Neuronal stem cell (in vitro differentiated cells): ENCODE data around the gene TMEM98.

ENCODE experiments used
- DNase-seq: peaks from one replicate; pipeline ENCODE4 v3.0.0-alpha.2; 2013; ENCODE audit warnings: low spot score
- H2AFZ ChIP-seq: one replicate; pipeline ENCODE4 v1.6.1; 2013; ENCODE audit warnings: mild to moderate bottlenecking, low read length, inconsistent platforms
- H2AK5ac ChIP-seq: 2 replicates; pipeline ENCODE4 v1.6.1; 2013; ENCODE audit warnings: low read depth, mild to moderate bottlenecking, inconsistent platforms, low read length, moderate library complexity, mixed read lengths
- H2BK120ac ChIP-seq: 2 replicates; pipeline ENCODE4 v1.6.1; 2013; ENCODE audit warnings: low read depth, mild to moderate bottlenecking, inconsistent platforms, low read length, moderate library complexity, mixed read lengths
- H2BK12ac ChIP-seq: one replicate; pipeline ENCODE4 v1.6.1; 2013; ENCODE audit warnings: low read length, inconsistent platforms
- H2BK15ac ChIP-seq: 2 replicates; pipeline ENCODE4 v1.6.1; 2013; ENCODE audit warnings: mild to moderate bottlenecking, low read length, inconsistent platforms, mixed read lengths
- H2BK5ac ChIP-seq: one replicate; pipeline ENCODE4 v1.6.1; 2013; ENCODE audit warnings: inconsistent platforms, mild to moderate bottlenecking, low read length, moderate library complexity
- H3K14ac ChIP-seq: one replicate; pipeline ENCODE4 v1.6.1; 2013; ENCODE audit warnings: low read length, inconsistent platforms
- H3K18ac ChIP-seq: 2 replicates; pipeline ENCODE4 v1.6.1; 2013; ENCODE audit warnings: low read length, inconsistent platforms
- H3K23ac ChIP-seq: 2 replicates; pipeline ENCODE4 v1.6.1; 2013; ENCODE audit warnings: low read depth, mild to moderate bottlenecking, mixed read lengths, low read length, inconsistent platforms; ENCODE audit not compliant: poor library complexity
- H3K27ac ChIP-seq: replicated peaks from 3 replicates; pipeline ENCODE4 v1.5.1; 2013; ENCODE audit warnings: low read length, inconsistent platforms
- H3K27me3 ChIP-seq, 3 experiments: 2 replicates each; pipeline ENCODE4 v1.6.1; 2013; ENCODE audit warnings: low read length in 3 of 3, mild to moderate bottlenecking in 2 of 3, inconsistent platforms in 1 of 3, low read depth in 1 of 3, mixed read lengths in 1 of 3, moderate library complexity in 1 of 3; ENCODE audit not compliant: control insufficient read depth in 3 of 3, insufficient read depth in 3 of 3
- H3K36me3 ChIP-seq, 2 donors: replicated peaks in 1 of 2; 2 replicates each; pipeline ENCODE4 v1.6.1; 2013; ENCODE audit warnings: low read length in 2 of 2; ENCODE audit not compliant: control insufficient read depth in 2 of 2, insufficient read depth in 2 of 2
- H3K4ac ChIP-seq: 2 replicates; pipeline ENCODE4 v1.6.1; 2013; ENCODE audit warnings: inconsistent platforms, mild to moderate bottlenecking, low read length, moderate library complexity
- H3K4me1 ChIP-seq, 2 donors: 1 replicate in 1 of 2; 2 replicates in 1 of 2; pipeline ENCODE4 v1.6.1; 2013; ENCODE audit warnings: low read length in 2 of 2, low read depth in 1 of 2; ENCODE audit not compliant: control insufficient read depth in 2 of 2, insufficient read depth in 1 of 2
- H3K4me2 ChIP-seq: one replicate; pipeline ENCODE4 v1.6.1; 2013; ENCODE audit warnings: mild to moderate bottlenecking, low read length, inconsistent platforms; ENCODE audit not compliant: insufficient read depth, poor library complexity, severe bottlenecking
- H3K4me3 ChIP-seq, 2 donors: 2 replicates each; pipeline ENCODE4 v1.5.1; 2013; ENCODE audit warnings: low read length in 2 of 2, mild to moderate bottlenecking in 2 of 2, inconsistent platforms in 1 of 2, moderate library complexity in 1 of 2
- H3K79me1 ChIP-seq: one replicate; pipeline ENCODE4 v1.6.1; 2013; ENCODE audit warnings: low read depth, mild to moderate bottlenecking, inconsistent platforms, low read length, moderate library complexity
- H3K9ac ChIP-seq: one replicate; pipeline ENCODE4 v1.6.1; 2013; ENCODE audit warnings: mild to moderate bottlenecking, low read depth, low read length, inconsistent platforms; ENCODE audit not compliant: poor library complexity
- H3K9me3 ChIP-seq, 2 donors: replicated peaks in 1 of 2; 2 replicates each; pipeline versions ENCODE3 to v1.6.1; 2013; ENCODE audit warnings: low read length in 2 of 2, mild to moderate bottlenecking in 2 of 2, inconsistent platforms in 1 of 2, low read depth in 1 of 2, mixed read lengths in 1 of 2, moderate library complexity in 1 of 2; ENCODE audit not compliant: control insufficient read depth in 2 of 2, insufficient read depth in 1 of 2
- H4K8ac ChIP-seq: one replicate; pipeline ENCODE4 v1.6.1; 2013; ENCODE audit warnings: low read depth, mild to moderate bottlenecking, inconsistent platforms, low read length, moderate library complexity
- H4K91ac ChIP-seq: one replicate; pipeline ENCODE4 v1.6.1; 2013; ENCODE audit warnings: low read length, low read depth, mild to moderate bottlenecking, inconsistent platforms; ENCODE audit not compliant: poor library complexity
- WGBS, 2 donors: extraction: QIAGEN DNeasy Blood & Tissue Kit; methylation state at CpG; one replicate each; pipeline ENCODE4 v1.1.7; 2013; ENCODE audit warnings: missing lambda C conversion rate in 2 of 2, mixed read lengths in 1 of 2; ENCODE audit not compliant: insufficient read length in 2 of 2, insufficient replicate concordance in 1 of 2; ENCODE audit errors: extremely low coverage in 2 of 2; 5-methylcytosine and 5-hydroxymethylcytosine counted together

Gene TMEM98

GRCh38 chr17:32909787-32910369 lies 18.1 kb upstream of the TMEM98 start:
- no CpG with 5 or more reads among the region's 4 CpGs for WGBS, 2 donors
- H3K27ac ChIP-seq, result no peak overlapping the region
- peaks cover 0 to 6% (median 0%) of the 10 kb centered on the region in 3 experiments for H3K27me3 ChIP-seq

GRCh38 chr17:32910769-32911168 lies 17.2 kb upstream of the TMEM98 start:
- Histone ChIP-seq H3K79me1 (no peaks in the 10 kb centered on the region), H3K23ac (no peak overlapping the region), H3K14ac (no peak overlapping the region), H2AFZ (no peak overlapping the region), H3K27me3 (peaks cover 0 to 15% (median 0%) of the 10 kb centered on the region in 3 experiments), H2BK5ac (no peak overlapping the region), H3K4me3 (no peak overlapping the region), H3K9ac (no peak overlapping the region), H3K18ac (no peak overlapping the region), H4K91ac (no peak overlapping the region), H3K9me3 (no peaks in the 10 kb centered on the region), H2BK120ac (no peak overlapping the region), H4K8ac (no peak overlapping the region), H2BK12ac (no peak overlapping the region), H3K36me3 (no peaks in the 10 kb centered on the region), H2BK15ac (no peak overlapping the region), H2AK5ac (no peak overlapping the region), H3K4ac (no peak overlapping the region), H3K27ac (no peak overlapping the region), H3K4me1 (peaks cover 3 to 4% of the 10 kb centered on the region in 2 donors), H3K4me2 (no peak overlapping the region)
- no peak for DNase-seq
- WGBS, 2 donors, result no CpG with 5 or more reads among the region's 3 CpGs

More at GRCh38 chr17:32909787-32910369, 18.1 kb upstream of the TMEM98 start:
- Histone ChIP-seq H2BK12ac (no peak overlapping the region), H4K91ac (no peak overlapping the region), H3K4me3 (no peak overlapping the region), H2BK5ac (no peak overlapping the region), H3K4me1 (peaks cover 3 to 4% of the 10 kb centered on the region in 2 donors), H3K36me3 (no peaks in the 10 kb centered on the region), H3K4ac (no peak overlapping the region), H3K23ac (no peak overlapping the region), H2BK120ac (no peak overlapping the region), H3K79me1 (no peaks in the 10 kb centered on the region), H2AK5ac (no peak overlapping the region), H3K9ac (no peak overlapping the region), H3K14ac (no peak overlapping the region), H4K8ac (no peak overlapping the region), H2AFZ (peak overlapping the region; percentile 90), H3K4me2 (no peak overlapping the region), H3K9me3 (no peaks in the 10 kb centered on the region), H2BK15ac (no peak overlapping the region), H3K18ac (no peak overlapping the region)
- DNase-seq, result peak; percentile 55

- peak overlapping the region; percentile 64 for H2AFZ ChIP-seq
- no peak overlapping the region for H3K4me3 ChIP-seq
- no peak overlapping the region for H3K23ac ChIP-seq
- H3K4ac ChIP-seq, result no peak overlapping the region
- no peak overlapping the region for H2AK5ac ChIP-seq
- no peak overlapping the region for H3K4me2 ChIP-seq
- no peak overlapping the region for H3K14ac ChIP-seq
- no peaks in the 10 kb centered on the region for H3K9me3 ChIP-seq
- no peak overlapping the region for H2BK12ac ChIP-seq
- WGBS, 2 donors, result no CpG with 5 or more reads among the region's 10 CpGs
- H4K91ac ChIP-seq, result no peak overlapping the region
- no peaks in the 10 kb centered on the region for H3K79me1 ChIP-seq
- no peak overlapping the region for H2BK15ac ChIP-seq
- H3K9ac ChIP-seq, result no peak overlapping the region
- H4K8ac ChIP-seq, result no peak overlapping the region
- H3K36me3 ChIP-seq, result no peaks in the 10 kb centered on the region
- no peak overlapping the region for H2BK120ac ChIP-seq
- H3K18ac ChIP-seq, result no peak overlapping the region
- no peak overlapping the region for H2BK5ac ChIP-seq
- no peak overlapping the region for H3K27ac ChIP-seq
- peaks cover 3 to 4% of the 10 kb centered on the region in 2 donors for H3K4me1 ChIP-seq
- no peak for DNase-seq
- H3K27me3 ChIP-seq, result peaks cover 0 to 18% (median 0%) of the 10 kb centered on the region in 3 experiments
Observed at GRCh38 chr17:32912218-32912897, 15.6 kb upstream of the TMEM98 start.

GRCh38 chr17:32913593-32913992 lies 14.4 kb upstream of the TMEM98 start:
- no peak overlapping the region for H3K18ac ChIP-seq
- no peak overlapping the region for H2BK120ac ChIP-seq
- H2BK12ac ChIP-seq, result no peak overlapping the region
- peaks cover 3 to 4% of the 10 kb centered on the region in 2 donors for H3K4me1 ChIP-seq
- no peak overlapping the region for H2AFZ ChIP-seq
- H3K79me1 ChIP-seq, result no peaks in the 10 kb centered on the region
- no peaks in the 10 kb centered on the region for H3K36me3 ChIP-seq
- no peak overlapping the region for H4K8ac ChIP-seq
- no peak overlapping the region for H2BK15ac ChIP-seq
- H3K9ac ChIP-seq, result no peak overlapping the region
- H2AK5ac ChIP-seq, result no peak overlapping the region
- H3K9me3 ChIP-seq, result no peaks in the 10 kb centered on the region
- no peak overlapping the region for H3K4me3 ChIP-seq
- H3K4ac ChIP-seq, result no peak overlapping the region
- no peak overlapping the region for H3K27ac ChIP-seq
- no CpG with 5 or more reads among the region's 7 CpGs for WGBS, 2 donors
- no peak overlapping the region for H2BK5ac ChIP-seq
- no peak overlapping the region for H3K14ac ChIP-seq
- DNase-seq, result no peak
- no peak overlapping the region for H3K4me2 ChIP-seq
- no peak overlapping the region for H3K23ac ChIP-seq
- H3K27me3 ChIP-seq, result peaks cover 0 to 20% (median 0%) of the 10 kb centered on the region in 3 experiments
- H4K91ac ChIP-seq, result no peak overlapping the region
